ENCODE data around the gene CD274.
"Not testable (repeated sequence)": the region's sequence is repeated elsewhere in the genome, so short reads cannot be mapped to it uniquely, and the experiment has no call there.

The CD274 gene

DNA sequence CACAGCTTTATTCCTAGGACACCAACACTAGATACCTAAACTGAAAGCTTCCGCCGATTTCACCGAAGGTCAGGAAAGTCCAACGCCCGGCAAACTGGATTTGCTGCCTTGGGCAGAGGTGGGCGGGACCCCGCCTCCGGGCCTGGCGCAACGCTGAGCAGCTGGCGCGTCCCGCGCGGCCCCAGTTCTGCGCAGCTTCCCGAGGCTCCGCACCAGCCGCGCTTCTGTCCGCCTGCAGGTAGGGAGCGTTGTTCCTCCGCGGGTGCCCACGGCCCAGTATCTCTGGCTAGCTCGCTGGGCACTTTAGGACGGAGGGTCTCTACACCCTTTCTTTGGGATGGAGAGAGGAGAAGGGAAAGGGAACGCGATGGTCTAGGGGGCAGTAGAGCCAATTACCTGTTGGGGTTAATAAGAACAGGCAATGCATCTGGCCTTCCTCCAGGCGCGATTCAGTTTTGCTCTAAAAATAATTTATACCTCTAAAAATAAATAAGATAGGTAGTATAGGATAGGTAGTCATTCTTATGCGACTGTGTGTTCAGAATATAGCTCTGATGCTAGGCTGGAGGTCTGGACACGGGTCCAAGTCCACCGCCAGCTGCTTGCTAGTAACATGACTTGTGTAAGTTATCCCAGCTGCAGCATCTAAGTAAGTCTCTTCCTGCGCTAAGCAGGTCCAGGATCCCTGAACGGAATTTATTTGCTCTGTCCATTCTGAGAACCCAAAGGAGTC, at the start of gene CD274:
Gene CD274, plus strand, starts transcription at position 184 of the 733 bp plus-strand sequence. CDS start 5,572 bp downstream, outside the sequence.
- no peak for FAIRE-seq

DNA sequence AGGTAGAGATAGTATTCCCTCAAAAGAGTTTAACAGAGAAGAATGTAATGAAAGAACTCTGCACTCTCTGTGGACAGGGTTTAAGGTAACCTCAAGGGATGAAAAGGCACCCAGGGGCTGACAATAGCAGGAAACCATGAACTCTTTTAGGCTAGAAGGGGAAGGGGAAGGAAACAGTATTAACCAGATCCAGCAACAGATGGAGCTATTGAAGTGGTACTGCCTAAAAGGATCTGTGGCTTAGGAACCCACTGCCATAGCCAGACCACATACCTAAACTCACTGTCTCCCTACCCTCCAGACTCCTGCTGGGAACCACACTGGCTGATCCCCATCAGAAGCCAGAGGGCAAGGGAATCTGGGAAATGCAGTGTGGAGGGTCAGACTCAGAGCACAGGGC, 48.1 kb upstream of the CD274 start:
- FAIRE-seq, result no peak

DNA sequence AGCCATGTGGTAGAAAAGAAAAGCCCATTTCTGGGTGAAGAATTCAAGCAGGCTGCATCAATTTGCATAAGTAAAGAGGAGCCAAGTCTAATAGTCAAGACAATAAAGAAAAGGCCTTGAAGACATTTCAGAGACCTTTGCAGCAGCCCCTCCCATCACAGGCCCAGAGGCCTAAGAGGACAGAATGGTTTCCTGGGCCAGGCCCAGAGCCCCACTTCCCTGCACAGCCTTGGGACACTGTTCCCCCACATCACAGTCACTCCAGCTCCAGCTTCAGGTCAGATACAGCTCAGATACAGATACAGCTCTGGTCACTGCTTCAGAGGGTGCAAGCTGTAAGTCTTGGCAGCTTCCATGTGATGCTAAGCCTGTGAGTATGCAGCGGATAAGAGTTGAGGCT, 41.7 kb upstream of the CD274 start:
- FAIRE-seq, result no peak

- no peak for FAIRE-seq
Observed at GRCh38 chr9:5416953-5417352, 33.4 kb upstream of the CD274 start.

- no peak for FAIRE-seq
Observed at GRCh38 chr9:5418481-5418880, 31.9 kb upstream of the CD274 start.

DNA sequence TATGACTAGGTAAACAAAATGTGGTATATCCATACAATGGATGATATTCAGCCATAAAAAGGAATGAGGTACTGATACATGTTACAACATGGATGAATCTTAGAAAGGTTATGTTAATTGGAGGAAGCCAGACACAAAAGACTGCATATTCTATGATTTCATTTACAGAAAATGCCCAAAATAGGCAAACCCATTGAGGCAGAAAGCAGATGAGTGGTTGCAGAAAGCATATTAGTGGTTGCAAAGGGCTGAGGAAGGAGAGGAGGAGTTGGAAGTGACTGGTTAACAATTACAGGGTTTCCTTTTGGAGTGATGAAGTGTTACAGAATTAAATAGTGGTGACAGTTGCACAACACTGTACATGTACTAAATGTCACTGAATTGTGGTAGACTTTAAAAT, 30.4 kb upstream of the CD274 start:
- no peak for FAIRE-seq

DNA sequence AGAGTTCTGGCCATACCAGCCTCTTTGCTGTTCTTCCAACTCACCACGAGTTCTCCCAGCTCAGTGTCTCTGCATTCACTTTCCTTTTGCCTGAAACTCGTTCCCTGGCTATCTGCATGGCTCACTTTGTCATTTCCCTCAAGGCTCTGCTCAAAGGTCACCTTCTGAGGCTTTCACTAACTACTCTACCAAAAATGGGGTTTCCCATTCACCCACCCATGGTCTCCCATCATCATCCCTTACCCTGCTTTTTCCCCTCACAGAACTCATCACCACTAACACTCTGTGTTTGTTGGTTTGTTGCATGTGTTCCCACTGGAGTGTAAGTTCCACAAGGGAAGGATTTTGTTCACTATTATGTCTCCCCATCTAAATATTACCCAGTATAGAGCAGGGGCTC, 29.2 kb upstream of the CD274 start:
- FAIRE-seq, result no peak

- FAIRE-seq, result no peak
Observed at GRCh38 chr9:5422276-5422675, 28.1 kb upstream of the CD274 start.

DNA sequence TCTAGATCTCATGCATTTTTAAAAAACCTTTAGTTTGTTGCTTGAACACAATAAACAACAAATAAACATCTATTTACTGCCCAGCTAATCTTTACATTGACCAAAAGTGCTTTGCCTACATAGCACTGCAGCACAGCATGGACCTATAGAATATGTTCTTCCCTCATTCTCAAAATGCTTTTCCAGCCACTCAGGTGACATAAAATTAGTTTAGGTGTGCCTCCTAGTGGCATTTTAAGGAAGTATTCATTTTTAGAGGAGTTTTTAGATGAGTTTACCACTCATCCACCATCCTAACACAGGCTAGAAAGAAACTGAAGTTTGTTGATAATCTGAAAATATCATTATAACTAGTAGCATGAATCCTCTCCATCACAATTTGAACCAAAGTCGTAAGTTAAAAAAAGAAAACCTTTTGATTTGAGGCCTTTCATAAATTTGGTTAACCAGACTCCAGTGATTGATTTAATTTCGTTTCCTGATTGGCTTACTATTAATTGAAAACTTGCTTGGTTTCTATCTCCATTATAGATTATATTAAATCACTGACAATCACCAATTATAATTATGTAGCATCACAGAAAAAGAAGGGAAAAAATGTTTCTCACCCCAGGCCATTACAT, 25.2 kb upstream of the CD274 start:
- no peak for FAIRE-seq

- no peak for FAIRE-seq
Observed at GRCh38 chr9:5427005-5427404, 23.3 kb upstream of the CD274 start.

GRCh38 chr9:5428172-5428571, 22.2 kb upstream of the CD274 start:
- no peak for FAIRE-seq

GRCh38 chr9:5428794-5429528, 21.4 kb upstream of the CD274 start:
- no peak for FAIRE-seq

GRCh38 chr9:5429873-5430564, 20.3 kb upstream of the CD274 start:
- FAIRE-seq, result no peak

- no peak for FAIRE-seq
Observed at GRCh38 chr9:5430912-5431311, 19.4 kb upstream of the CD274 start.

DNA sequence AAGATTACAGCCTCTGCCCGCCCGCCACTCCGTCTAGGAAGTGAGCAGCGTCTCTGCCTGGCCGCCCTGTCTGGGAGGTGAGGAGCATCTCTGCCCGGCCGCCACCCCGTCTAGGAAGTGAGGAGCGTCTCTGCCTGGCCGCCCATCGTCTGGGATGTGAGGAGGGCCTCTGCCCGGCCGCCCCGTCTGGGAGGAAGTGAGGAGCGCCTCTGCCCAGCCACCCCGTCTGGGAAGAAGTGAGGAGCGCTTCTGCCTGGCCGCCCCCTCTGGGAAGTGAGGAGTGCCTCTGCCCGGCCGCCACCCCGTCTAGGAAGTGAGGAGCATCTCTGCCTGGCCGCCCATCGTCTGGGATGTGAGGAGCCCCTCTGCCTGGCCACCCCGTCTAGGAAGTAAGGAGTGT, 17.5 kb upstream of the CD274 start:
- not testable (repeated sequence) for FAIRE-seq

DNA sequence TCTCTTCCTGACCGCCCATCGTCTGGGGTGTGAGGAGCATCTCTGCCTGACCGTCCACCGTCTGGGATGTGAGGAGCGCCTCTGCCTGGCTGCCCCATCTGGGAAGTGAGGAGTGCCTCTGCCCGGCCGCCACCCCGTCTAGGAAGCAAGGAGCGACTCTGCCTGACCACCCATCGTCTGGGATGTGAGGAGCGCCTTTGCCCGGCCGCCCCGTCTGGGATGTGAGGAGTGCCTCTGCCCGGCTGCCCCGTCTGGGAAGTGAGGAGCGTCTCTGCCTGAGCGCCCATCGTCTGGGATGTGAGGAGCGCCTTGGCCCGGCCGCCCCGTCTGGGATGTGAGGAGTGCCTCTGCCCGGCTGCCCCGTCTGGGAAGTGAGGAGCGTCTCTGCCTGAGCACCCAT, 17.0 kb upstream of the CD274 start:
- not testable (repeated sequence) for FAIRE-seq

- not testable (repeated sequence) for FAIRE-seq
Observed at GRCh38 chr9:5433841-5434810, 16.2 kb upstream of the CD274 start.

- no peak for FAIRE-seq
Observed at GRCh38 chr9:5435912-5436311, 14.4 kb upstream of the CD274 start.

- no peak for FAIRE-seq
Observed at GRCh38 chr9:5436441-5436840, 13.9 kb upstream of the CD274 start.

GRCh38 chr9:5437254-5438216, 12.8 kb upstream of the CD274 start, which contains the start of gene PLGRKT:
PLGRKT (minus strand) TSS chr9:5437925; CDS start chr9:5431977, 5,948 bp downstream.
- peak; percentile 94 for FAIRE-seq
